ENCODE results near the gene SEMA3B. TPM values are rescaled to one million over a fixed set of nuclear protein-coding genes. Genes with fewer than 3 reads are reported as not detected.
A peak's percentile ranks its signal among the peaks of the same experiment; 100 is the strongest.

Gene SEMA3B
- total and polyA plus RNA-seq, 9 of the 15 experiments (the other 6 are each of a cell fraction or from before 2014, with no cell fraction given), result 0.03 to 1.8 (median 0.55) TPM; not detected in 1

- TF ChIP-seq ZNF592 (IDR thresholded peaks at IDR 0.05) (peak; percentile 38; the same call in 1 of the 2 replicates), CCNT2 (IDR thresholded peaks at IDR 0.05; ENCODE audit: borderline replicate concordance, extremely low read depth, insufficient read length, low read depth, low read length) (peak; percentile 79)
These were observed 8.7 kb upstream of the SEMA3B start (continued) for GRCh38 chr3:50260027-50260941.

DNA sequence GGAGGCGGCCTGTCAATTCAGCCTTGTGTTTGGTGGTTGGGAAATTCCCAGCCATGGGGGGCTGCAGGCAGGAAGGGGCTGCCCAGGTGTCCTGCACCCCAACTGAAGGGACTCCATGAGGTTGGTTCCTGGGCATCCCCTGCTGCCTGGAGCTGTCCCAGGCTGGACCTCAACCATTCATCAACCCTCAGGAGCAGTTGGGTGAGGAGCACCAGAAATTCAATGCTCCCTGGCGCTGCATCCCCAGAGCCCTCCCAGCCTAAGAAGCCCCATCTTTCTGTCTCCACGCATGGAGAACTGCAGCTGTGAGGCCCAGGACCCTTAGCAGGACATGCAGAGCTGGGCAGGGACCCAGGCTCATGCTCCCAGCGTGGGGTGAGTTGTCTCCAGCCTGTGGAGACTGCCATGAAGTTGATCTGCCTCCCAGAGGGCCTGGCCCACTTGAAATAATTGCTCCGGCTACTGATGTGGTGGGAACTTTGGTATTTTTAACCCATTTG lies 8.0 kb upstream of the SEMA3B start:
- Histone ChIP-seq H3K9me3 (replicated peaks; ENCODE audit: control insufficient read depth, insufficient read depth, low read depth, low read length) (peaks cover 4% of the 10 kb centered on the region; the same call in 1 of the 2 replicates), H3K4me2 (ENCODE audit: insufficient read depth, low read length) (peak overlapping the region; percentile 82), H3K4me3 (peak overlapping the region; percentile 58; the same call in 1 of the 2 replicates), H3K27me3 (ENCODE audit: control insufficient read depth in 2 of 2, insufficient read depth in 2 of 2, low read length in 2 of 2) (no peaks in the 10 kb centered on the region), H3K27ac (ENCODE audit: extremely low read depth, low read depth, low read length) (peak overlapping the region; percentile 84; the same call in 2 of the 3 replicates), H2AFZ (ENCODE audit: low read depth, low read length) (no peak overlapping the region), H4K20me1 (replicated peaks; ENCODE audit: control insufficient read depth, insufficient read depth, low read length) (no peaks in the 10 kb centered on the region), H3K79me2 (ENCODE audit: control insufficient read depth, insufficient read depth, low read length) (peaks cover 3% of the 10 kb centered on the region; the same call in 1 of the 3 replicates), H3K36me3 (ENCODE audit: control insufficient read depth, insufficient read depth, low read length) (peaks cover 21% of the 10 kb centered on the region; the same call in 2 of the 3 replicates), H3K4me1 (replicated peaks in 1 of 2; ENCODE audit: control insufficient read depth in 2 of 2, insufficient read depth in 2 of 2, low read length in 2 of 2) (peaks cover 6 to 39% of the 10 kb centered on the region in 2 experiments; a peak in 4 of 5 replicates), H3K9me1 (ENCODE audit: control insufficient read depth, insufficient read depth, low read length) (no peaks in the 10 kb centered on the region), H3K9ac (ENCODE audit: insufficient read depth in 1 of 2, low read depth in 2 of 2, low read length in 2 of 2) (peak overlapping the region; percentile 73 to 94; a peak in 3 of 4 replicates)
- DNase-seq (ENCODE audit: extremely low read depth in 1 of 4, low spot score in 3 of 4), result no peak
- ChIA-PET CTCF (ENCODE audit: low intra/inter-chr PET ratio) (interaction anchor here (0.9 to 1.4 kb wide), 2 partner anchors 12 to 91 kb away, joined by 3 to 7 read pairs; no protein-coding TSS in a partner anchor), POLR2A (interaction anchor here (0.6 to 1.4 kb wide), 5 partner anchors 14 to 537 kb away, joined by 3 to 5 read pairs (median 4); partner anchors contain the start of gene GMPPB)
- TF ChIP-seq ZNF121 (CRISPR knock-in tag; conservative IDR thresholded peaks at IDR 0.05) (no peak), LEF1 (IDR thresholded peaks at IDR 0.05) (no peak), RAD21 (CRISPR knock-in tag; conservative IDR thresholded peaks at IDR 0.05 in 1 of 2, IDR thresholded peaks at IDR 0.05 in 1 of 2) (no peak), EP300 (IDR thresholded peaks at IDR 0.05; ENCODE audit: low read length) (no peak), ZNF780A (CRISPR knock-in tag; IDR thresholded peaks at IDR 0.05) (no peak), SMAD2 (IDR thresholded peaks at IDR 0.05; ENCODE audit: low read depth, low read length) (no peak), PML (IDR thresholded peaks at IDR 0.05; ENCODE audit: low read length) (no peak), KDM5B (IDR thresholded peaks at IDR 0.05; ENCODE audit: insufficient replicate concordance, low read depth, low read length) (no peak), TOE1 (IDR thresholded peaks at IDR 0.05; ENCODE audit: borderline replicate concordance) (no peak), TOE1 (CRISPR knock-in tag; IDR thresholded peaks at IDR 0.05; ENCODE audit: borderline replicate concordance, low read depth) (no peak), CREBBP (IDR thresholded peaks at IDR 0.05; ENCODE audit: low read depth, low read length) (no peak)
- intact Hi-C loops (cut with micrococcal nuclease), result no loop called here
- whole genome bisulfite sequencing (ENCODE audit: insufficient coverage, low coverage, missing lambda C conversion rate), result 74% methylated on average over 3 of the region's 5 CpGs
- no TSS peak for BruUV-seq (replicated peaks)
- no peak for FAIRE-seq
- no peak for ATAC-seq
- in situ Hi-C loops (cut with MboI), result no loop called here
